Neural cell (in vitro differentiated cells): ENCODE measurements around the gene ROGDI. TPM values are rescaled to one million over a fixed set of nuclear protein-coding genes. Genes with fewer than 3 reads are reported as not detected.

Experiments used
- H2AFZ ChIP-seq: fragments of 200-600, 300-800 bp; sonication (generic), shearing (Covaris generic); 2 replicates; pipeline ENCODE4 v1.6.0; 2014; ENCODE audit warnings: low read depth, mild to moderate bottlenecking, antibody characterized with exemption, low read length, moderate library complexity
- H3F3A ChIP-seq: fragments of 200-600 bp; shearing (Covaris generic); 2 replicates; pipeline ENCODE4 v1.6.1; 2016; ENCODE audit warnings: mild to moderate bottlenecking, moderate library complexity, mixed read lengths, antibody characterized with exemption, low read length; ENCODE audit not compliant: insufficient read depth, poor library complexity, severe bottlenecking
- H3K27ac ChIP-seq: fragments of 200-600, 300-800 bp; sonication (generic), shearing (Covaris generic); 2 replicates; pipeline ENCODE4 v1.5.1; 2014; ENCODE audit warnings: mild to moderate bottlenecking, low read length, moderate library complexity
- H3K27me3 ChIP-seq: fragments of 300-800, 200-600 bp; sonication (generic), shearing (Covaris generic); 2 replicates; pipeline ENCODE4 v1.6.0; 2014; ENCODE audit warnings: mild to moderate bottlenecking, low read depth, low read length, moderate library complexity; ENCODE audit not compliant: insufficient read depth
- H3K36me3 ChIP-seq: fragments of 300-800, 200-600 bp; sonication (generic), shearing (Covaris generic); 2 replicates; pipeline ENCODE4 v1.5.1; 2014; ENCODE audit warnings: mild to moderate bottlenecking, antibody characterized with exemption, low read length, moderate library complexity; ENCODE audit not compliant: insufficient read depth
- H3K4me2 ChIP-seq: fragments of 300-800, 200-600 bp; sonication (generic), shearing (Covaris generic); 2 replicates; pipeline ENCODE4 v1.6.0; 2014; ENCODE audit warnings: mild to moderate bottlenecking, low read length
- H3K4me3 ChIP-seq: fragments of 300-800, 200-600 bp; sonication (generic), shearing (Covaris generic); 2 replicates; pipeline ENCODE4 v1.5.1; 2014; ENCODE audit warnings: mild to moderate bottlenecking, low read length, moderate library complexity
- H3K79me2 ChIP-seq: fragments of 200-600 bp; shearing (Covaris generic); replicated peaks from 2 replicates; pipeline ENCODE4 v1.6.0; 2014; ENCODE audit warnings: mild to moderate bottlenecking, low read length, moderate library complexity; ENCODE audit not compliant: insufficient read depth
- H3K9ac ChIP-seq: fragments of 300-800, 200-600 bp; sonication (generic), shearing (Covaris generic); 2 replicates; pipeline ENCODE4 v1.6.1; 2016; ENCODE audit warnings: mild to moderate bottlenecking, low read length, mixed read lengths
- H3K9me2 ChIP-seq: fragments of 200-600 bp; shearing (Covaris generic); 2 replicates; pipeline ENCODE4 v1.6.1; 2016; ENCODE audit warnings: mild to moderate bottlenecking, low read length, mixed read lengths; ENCODE audit not compliant: insufficient read depth
- H3K9me3 ChIP-seq: fragments of 200-600, 300-800 bp; sonication (generic), shearing (Covaris generic); 2 replicates; pipeline ENCODE4 v1.6.1; 2016; ENCODE audit warnings: mild to moderate bottlenecking, mixed run types, low read length, moderate library complexity, mixed read lengths
- H4K20me1 ChIP-seq: fragments of 200-600 bp; shearing (Covaris generic); 2 replicates; pipeline ENCODE4 v1.6.1; 2016; ENCODE audit warnings: mild to moderate bottlenecking, mixed run types; ENCODE audit not compliant: insufficient read depth
- CTCF ChIP-seq: fragments of 450-650 bp; IDR thresholded peaks from 2 replicates; pipeline ENCODE4 v1.5.1; 2014; ENCODE audit warnings: antibody characterized with exemption, mild to moderate bottlenecking, moderate library complexity; ENCODE audit not compliant: poor library complexity, severe bottlenecking
- EP300 ChIP-seq: fragments of 450-650 bp; conservative IDR thresholded peaks from 2 replicates; pipeline ENCODE4 v1.6.1; 2014; ENCODE audit warnings: antibody characterized with exemption, mild to moderate bottlenecking, moderate library complexity; ENCODE audit not compliant: poor library complexity, severe bottlenecking
- EZH2 ChIP-seq: fragments of 200-600, 300-800 bp; shearing (Covaris generic), sonication (generic); IDR thresholded peaks from 2 replicates; pipeline ENCODE4 v1.6.1; 2014; ENCODE audit warnings: antibody characterized with exemption, low read length, borderline replicate concordance, mild to moderate bottlenecking; ENCODE audit not compliant: insufficient read depth, poor library complexity, severe bottlenecking
- MXI1 ChIP-seq: fragments of 450-650 bp; conservative IDR thresholded peaks from 2 replicates; pipeline ENCODE4 v1.6.1; 2014; ENCODE audit warnings: antibody characterized with exemption, mild to moderate bottlenecking; ENCODE audit not compliant: poor library complexity, severe bottlenecking
- POLR2AphosphoS5 ChIP-seq: IDR thresholded peaks from 2 replicates; pipeline ENCODE4 v1.6.1; 2012
- RAD21 ChIP-seq: fragments of 450-650 bp; conservative IDR thresholded peaks from 2 replicates; pipeline ENCODE4 v1.6.1; 2014; ENCODE audit warnings: antibody characterized with exemption, mild to moderate bottlenecking, moderate library complexity
- SMC3 ChIP-seq: fragments of 450-650 bp; conservative IDR thresholded peaks from 2 replicates; pipeline ENCODE4 v1.6.1; 2014; ENCODE audit warnings: antibody characterized with exemption, mild to moderate bottlenecking, moderate library complexity; ENCODE audit not compliant: poor library complexity
- TAF1 ChIP-seq: IDR thresholded peaks from 2 replicates; pipeline ENCODE4 v1.6.1; 2012; ENCODE audit warnings: low read depth
- polyA plus RNA-seq: library from polyadenylated mRNA; depleted of rRNA; stranded (reverse); fragments of >200 nt; gene quantifications from 2 replicates; pipeline ENCODE4 v1.2.3, GENCODE V29; 2014
- TF ChIP-seq, protein P1 (sequence below): IDR thresholded peaks from 2 replicates; pipeline ENCODE4 v1.6.1; 2012; ENCODE audit warnings: borderline replicate concordance

Gene ROGDI
- polyA plus RNA-seq, 1 donor from 2014 or later: 203 TPM

- H3K27me3 ChIP-seq: no peaks in the 10 kb centered on the region
- no peak overlapping the region for H2AFZ ChIP-seq
- no peak overlapping the region for H3K4me2 ChIP-seq
- no peaks in the 10 kb centered on the region for H3K79me2 ChIP-seq
- H3K9ac ChIP-seq: no peak overlapping the region
- H3K27ac ChIP-seq: no peak overlapping the region
- H3F3A ChIP-seq: no peaks in the 10 kb centered on the region
- no peak overlapping the region for H3K4me3 ChIP-seq
- no peak for TF ChIP-seq EP300
- no peak for TF ChIP-seq POLR2AphosphoS5
- no peak for TF ChIP-seq MXI1
- TF ChIP-seq SMC3: no peak
- no peak for TF ChIP-seq CTCF
- no peak for TF ChIP-seq EZH2
- TF ChIP-seq, protein P1, sequence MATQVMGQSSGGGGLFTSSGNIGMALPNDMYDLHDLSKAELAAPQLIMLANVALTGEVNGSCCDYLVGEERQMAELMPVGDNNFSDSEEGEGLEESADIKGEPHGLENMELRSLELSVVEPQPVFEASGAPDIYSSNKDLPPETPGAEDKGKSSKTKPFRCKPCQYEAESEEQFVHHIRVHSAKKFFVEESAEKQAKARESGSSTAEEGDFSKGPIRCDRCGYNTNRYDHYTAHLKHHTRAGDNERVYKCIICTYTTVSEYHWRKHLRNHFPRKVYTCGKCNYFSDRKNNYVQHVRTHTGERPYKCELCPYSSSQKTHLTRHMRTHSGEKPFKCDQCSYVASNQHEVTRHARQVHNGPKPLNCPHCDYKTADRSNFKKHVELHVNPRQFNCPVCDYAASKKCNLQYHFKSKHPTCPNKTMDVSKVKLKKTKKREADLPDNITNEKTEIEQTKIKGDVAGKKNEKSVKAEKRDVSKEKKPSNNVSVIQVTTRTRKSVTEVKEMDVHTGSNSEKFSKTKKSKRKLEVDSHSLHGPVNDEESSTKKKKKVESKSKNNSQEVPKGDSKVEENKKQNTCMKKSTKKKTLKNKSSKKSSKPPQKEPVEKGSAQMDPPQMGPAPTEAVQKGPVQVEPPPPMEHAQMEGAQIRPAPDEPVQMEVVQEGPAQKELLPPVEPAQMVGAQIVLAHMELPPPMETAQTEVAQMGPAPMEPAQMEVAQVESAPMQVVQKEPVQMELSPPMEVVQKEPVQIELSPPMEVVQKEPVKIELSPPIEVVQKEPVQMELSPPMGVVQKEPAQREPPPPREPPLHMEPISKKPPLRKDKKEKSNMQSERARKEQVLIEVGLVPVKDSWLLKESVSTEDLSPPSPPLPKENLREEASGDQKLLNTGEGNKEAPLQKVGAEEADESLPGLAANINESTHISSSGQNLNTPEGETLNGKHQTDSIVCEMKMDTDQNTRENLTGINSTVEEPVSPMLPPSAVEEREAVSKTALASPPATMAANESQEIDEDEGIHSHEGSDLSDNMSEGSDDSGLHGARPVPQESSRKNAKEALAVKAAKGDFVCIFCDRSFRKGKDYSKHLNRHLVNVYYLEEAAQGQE: no peak
- no peak for TF ChIP-seq RAD21
- no peak for TF ChIP-seq TAF1
- H3K9me3 ChIP-seq: no peaks in the 10 kb centered on the region
- H3K9me2 ChIP-seq: no peaks in the 10 kb centered on the region
- no peaks in the 10 kb centered on the region for H3K36me3 ChIP-seq
- H4K20me1 ChIP-seq: no peaks in the 10 kb centered on the region
Measured at GRCh38 chr16:4788910-4789309, 13.5 kb downstream of the ROGDI start.

- Histone ChIP-seq H3K9me3 (no peaks in the 10 kb centered on the region), H3K4me2 (no peak overlapping the region), H3K36me3 (no peaks in the 10 kb centered on the region), H3K27me3 (no peaks in the 10 kb centered on the region), H3K4me3 (no peak overlapping the region), H3F3A (no peaks in the 10 kb centered on the region), H3K9ac (no peak overlapping the region), H3K79me2 (no peaks in the 10 kb centered on the region), H3K27ac (no peak overlapping the region), H4K20me1 (no peaks in the 10 kb centered on the region), H3K9me2 (no peaks in the 10 kb centered on the region), H2AFZ (no peak overlapping the region)
- no peak for TF ChIP-seq SMC3
- no peak for TF ChIP-seq MXI1
- no peak for TF ChIP-seq EZH2
- TF ChIP-seq POLR2AphosphoS5: no peak
- TF ChIP-seq RAD21: no peak
- no peak for TF ChIP-seq TAF1
- TF ChIP-seq CTCF: no peak
Measured at GRCh38 chr16:4788489-4788889, 13.9 kb downstream of the ROGDI start.
